Ascending aorta (tissue), 2 donors: ENCODE results near the gene PRKAG2. TPM values are rescaled to one million over a fixed set of nuclear protein-coding genes. Genes with fewer than 3 reads are reported as not detected.

Experiments used
- DNase-seq, 2 donors: peaks; one replicate each; pipeline ENCODE4 v3.0.0-alpha.2; 2019; ENCODE audit warnings: low spot score in 2 of 2
- H3K27ac ChIP-seq, 2 donors: fragments of 200-600 bp; sonication (generic); one replicate each; pipeline ENCODE4 v1.5.1; 2016 to 2017; ENCODE audit warnings: mild to moderate bottlenecking in 1 of 2
- H3K27me3 ChIP-seq: fragments of 200-600 bp; sonication (generic); one replicate; pipeline ENCODE4 v1.5.1; 2017
- H3K36me3 ChIP-seq, 2 donors: fragments of 200-600 bp; sonication (generic); one replicate each; pipeline ENCODE4 v1.5.1; 2016
- H3K4me1 ChIP-seq, 2 donors: fragments of 200-600 bp; sonication (generic); one replicate each; pipeline ENCODE4 v1.5.1; 2016 to 2017; ENCODE audit warnings: mild to moderate bottlenecking in 1 of 2
- H3K4me3 ChIP-seq, 2 donors: fragments of 200-600 bp; sonication (generic); one replicate each; pipeline ENCODE4 v1.5.1; 2016 to 2017; ENCODE audit warnings: mild to moderate bottlenecking in 1 of 2
- H3K9me3 ChIP-seq, 2 donors: fragments of 200-600 bp; sonication (generic); one replicate each; pipeline ENCODE4 v1.5.1; 2016
- intact Hi-C: fragments of 100-400 bp; cut with DNase I; formaldehyde crosslinking; loops from one replicate; pipeline ENCODE4 v1.15.1; 2023
- total RNA-seq: library from RNA; depleted of rRNA; stranded (reverse); fragments of >200 nt; gene quantifications from one replicate; pipeline ENCODE4 v1.1.0, GENCODE V29; 2016
- TF ChIP-seq, protein P1 (sequence below), 3 experiments: fragments of 200-600 bp in 2 of 3; fragments of 450-650 bp in 1 of 3; sonication (generic) in 2 of 3; IDR thresholded peaks; one replicate each; pipeline ENCODE4 v1.5.1; 2016 to 2019; ENCODE audit warnings: antibody characterized with exemption in 3 of 3, mild to moderate bottlenecking in 1 of 3, moderate library complexity in 1 of 3

Gene PRKAG2
- total RNA-seq, 1 donor from 2014 or later, result 26.7 TPM

DNA sequence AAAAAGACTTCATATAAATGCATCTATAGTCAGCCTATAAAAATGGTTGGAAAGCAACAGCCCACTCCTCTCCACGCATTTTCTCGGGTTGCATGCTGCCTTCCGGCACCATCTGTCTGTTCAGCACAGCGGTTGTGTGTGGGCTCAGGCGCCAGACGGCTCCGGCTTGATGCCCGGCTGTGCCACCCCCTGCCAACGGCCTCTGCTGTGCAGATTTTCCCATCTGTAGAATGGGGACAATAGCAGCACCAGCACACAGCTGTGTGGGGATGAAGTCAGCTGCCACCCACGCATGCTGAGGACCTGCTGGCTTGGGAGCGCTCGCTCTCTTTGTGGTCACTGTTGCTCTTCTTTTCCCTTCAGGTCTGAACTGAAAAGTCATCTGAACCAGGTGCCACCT is 19.5 kb downstream of the PRKAG2 start:
- Histone ChIP-seq H3K27ac (no peak overlapping the region), H3K27me3 (no peaks in the 10 kb centered on the region), H3K4me1 (no peaks in the 10 kb centered on the region), H3K4me3 (no peak overlapping the region), H3K9me3 (no peaks in the 10 kb centered on the region), H3K36me3 (no peaks in the 10 kb centered on the region)
- TF ChIP-seq, protein P1, sequence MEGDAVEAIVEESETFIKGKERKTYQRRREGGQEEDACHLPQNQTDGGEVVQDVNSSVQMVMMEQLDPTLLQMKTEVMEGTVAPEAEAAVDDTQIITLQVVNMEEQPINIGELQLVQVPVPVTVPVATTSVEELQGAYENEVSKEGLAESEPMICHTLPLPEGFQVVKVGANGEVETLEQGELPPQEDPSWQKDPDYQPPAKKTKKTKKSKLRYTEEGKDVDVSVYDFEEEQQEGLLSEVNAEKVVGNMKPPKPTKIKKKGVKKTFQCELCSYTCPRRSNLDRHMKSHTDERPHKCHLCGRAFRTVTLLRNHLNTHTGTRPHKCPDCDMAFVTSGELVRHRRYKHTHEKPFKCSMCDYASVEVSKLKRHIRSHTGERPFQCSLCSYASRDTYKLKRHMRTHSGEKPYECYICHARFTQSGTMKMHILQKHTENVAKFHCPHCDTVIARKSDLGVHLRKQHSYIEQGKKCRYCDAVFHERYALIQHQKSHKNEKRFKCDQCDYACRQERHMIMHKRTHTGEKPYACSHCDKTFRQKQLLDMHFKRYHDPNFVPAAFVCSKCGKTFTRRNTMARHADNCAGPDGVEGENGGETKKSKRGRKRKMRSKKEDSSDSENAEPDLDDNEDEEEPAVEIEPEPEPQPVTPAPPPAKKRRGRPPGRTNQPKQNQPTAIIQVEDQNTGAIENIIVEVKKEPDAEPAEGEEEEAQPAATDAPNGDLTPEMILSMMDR (IDR thresholded peaks at IDR 0.05), result no peak
- DNase-seq, result no peak
- intact Hi-C loops, result no loop called here

DNA sequence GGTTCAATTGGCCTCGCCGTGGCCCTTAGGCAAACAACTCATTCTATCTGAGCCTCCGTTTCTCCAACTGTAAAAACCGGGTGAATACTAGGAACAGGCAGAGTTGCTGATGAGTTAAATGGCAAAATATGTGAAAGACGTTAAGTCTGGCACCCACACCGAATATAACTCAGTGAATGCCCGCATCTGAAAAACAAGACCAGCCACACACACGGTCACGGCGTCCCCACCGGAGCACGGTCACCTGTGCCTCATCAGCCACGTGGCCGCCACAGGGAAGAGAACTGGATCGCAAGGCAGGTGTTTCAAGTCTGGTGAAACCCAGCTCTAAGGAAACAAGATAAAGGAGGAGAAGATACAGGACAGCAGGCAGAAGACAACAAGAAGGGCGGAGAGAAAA is 20.4 kb downstream of the PRKAG2 start:
- TF ChIP-seq, protein P1 (IDR thresholded peaks at IDR 0.05), result no peak
- H3K27me3 ChIP-seq, result no peaks in the 10 kb centered on the region
- H3K36me3 ChIP-seq, result no peaks in the 10 kb centered on the region
- no peaks in the 10 kb centered on the region for H3K9me3 ChIP-seq
- H3K4me3 ChIP-seq, result no peak overlapping the region
- no peak for DNase-seq
- intact Hi-C loops, result no loop called here
- H3K4me1 ChIP-seq, result peaks cover 0 to 3% of the 10 kb centered on the region in 2 donors
- no peak overlapping the region for H3K27ac ChIP-seq

DNA sequence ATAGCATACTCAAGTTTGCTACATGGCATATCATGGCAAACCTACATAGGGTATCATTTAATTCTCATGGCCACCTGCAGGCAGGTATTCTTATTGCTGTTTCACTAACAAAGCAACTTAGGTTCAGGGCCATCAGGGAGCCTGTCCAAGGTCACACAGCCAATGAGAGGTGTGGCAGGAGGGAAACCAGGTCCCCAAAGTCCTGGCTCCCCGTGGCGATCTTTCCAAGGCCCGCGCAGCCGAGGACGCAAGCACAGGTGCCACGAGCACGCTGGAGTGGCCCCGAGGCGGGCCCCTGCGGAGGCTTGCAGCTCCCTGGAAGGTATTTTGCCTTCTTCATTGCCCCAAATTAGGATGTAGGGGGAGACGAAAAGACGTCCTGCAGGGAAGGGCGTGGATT is 20.8 kb downstream of the PRKAG2 start:
- no peaks in the 10 kb centered on the region for H3K9me3 ChIP-seq
- TF ChIP-seq, protein P1 (IDR thresholded peaks at IDR 0.05), result no peak
- H3K4me1 ChIP-seq, result peaks cover 0 to 3% of the 10 kb centered on the region in 2 donors
- no peaks in the 10 kb centered on the region for H3K36me3 ChIP-seq
- H3K27ac ChIP-seq, result no peak overlapping the region
- no peaks in the 10 kb centered on the region for H3K27me3 ChIP-seq
- intact Hi-C loops, result no loop called here
- no peak for DNase-seq
- no peak overlapping the region for H3K4me3 ChIP-seq

DNA sequence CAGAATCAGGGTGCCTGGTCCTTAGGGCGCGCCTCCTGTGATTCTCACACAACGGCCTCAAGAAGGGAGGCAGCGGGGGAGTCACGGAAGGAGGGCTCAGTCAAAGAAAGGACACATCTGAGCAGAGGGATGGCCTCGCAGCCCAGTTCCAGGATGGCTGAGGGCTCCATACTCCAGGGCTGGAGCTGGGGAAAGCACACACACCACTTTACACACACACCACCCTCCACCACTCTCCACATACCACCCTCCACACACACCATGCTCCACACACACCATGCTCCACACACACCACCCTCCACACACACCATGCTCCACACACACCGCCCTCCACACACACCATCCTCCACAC is 22.2 kb downstream of the PRKAG2 start:
- no peak for DNase-seq
- Histone ChIP-seq H3K9me3 (no peaks in the 10 kb centered on the region), H3K4me3 (no peak overlapping the region), H3K27me3 (no peaks in the 10 kb centered on the region), H3K27ac (no peak overlapping the region), H3K36me3 (no peaks in the 10 kb centered on the region), H3K4me1 (peaks cover 0 to 3% of the 10 kb centered on the region in 2 donors)
- TF ChIP-seq, protein P1 (IDR thresholded peaks at IDR 0.05), result no peak
- intact Hi-C loops, result no loop called here

DNA sequence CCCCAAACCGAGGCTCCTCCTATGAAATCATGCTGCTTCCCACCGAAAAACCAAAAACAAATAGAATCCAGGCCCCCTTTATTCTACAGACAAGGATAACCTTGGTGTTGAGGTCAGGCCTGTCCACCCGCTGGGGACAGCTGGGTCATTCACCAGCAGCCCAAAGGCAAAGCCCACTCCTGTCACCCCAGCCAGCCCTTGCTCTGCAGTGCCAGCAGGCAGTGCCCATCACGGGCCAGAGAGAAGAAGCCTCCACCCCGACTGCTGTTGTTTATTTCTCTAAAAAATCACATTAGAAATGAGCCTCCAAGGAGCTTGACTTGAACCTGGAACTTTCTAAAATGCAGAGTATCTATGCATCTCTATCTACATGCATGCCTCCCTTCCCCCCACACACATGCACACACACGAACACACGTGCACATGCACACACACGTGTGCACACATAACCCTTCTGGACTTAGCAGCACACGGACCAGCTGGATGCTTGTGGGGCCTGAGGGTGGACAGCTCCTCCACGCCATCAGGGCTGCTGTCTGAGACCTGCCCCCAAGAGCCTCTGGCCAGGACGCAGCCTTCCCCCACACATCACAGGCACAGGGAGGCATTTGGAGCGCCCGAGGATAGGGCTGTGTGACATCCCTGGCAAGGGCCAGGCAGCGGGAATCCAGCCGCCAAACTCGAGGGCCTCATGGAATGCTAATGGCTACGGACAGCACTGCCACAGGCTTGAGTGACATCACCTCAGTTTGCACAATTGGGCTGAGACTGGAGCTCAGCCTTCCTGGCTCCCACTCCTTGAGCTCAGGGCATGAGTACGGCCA is 22.8 kb downstream of the PRKAG2 start:
- peaks cover 0 to 3% of the 10 kb centered on the region in 2 donors for H3K4me1 ChIP-seq
- no peak overlapping the region for H3K27ac ChIP-seq
- H3K9me3 ChIP-seq, result no peaks in the 10 kb centered on the region
- no peaks in the 10 kb centered on the region for H3K36me3 ChIP-seq
- TF ChIP-seq, protein P1 (IDR thresholded peaks at IDR 0.05), result no peak
- H3K27me3 ChIP-seq, result no peaks in the 10 kb centered on the region
- intact Hi-C loops, result no loop called here
- DNase-seq, result peak in 1 of 2 donors; percentile 4
- H3K4me3 ChIP-seq, result no peak overlapping the region
